ENCODE measurements around the gene UEVLD. TPM values are rescaled to one million over a fixed set of nuclear protein-coding genes. Genes with fewer than 3 reads are reported as not detected.

Gene UEVLD
- total RNA-seq, 4 donors from 2014 or later: 19.9 to 34.7 (median 26.3) TPM

DNA sequence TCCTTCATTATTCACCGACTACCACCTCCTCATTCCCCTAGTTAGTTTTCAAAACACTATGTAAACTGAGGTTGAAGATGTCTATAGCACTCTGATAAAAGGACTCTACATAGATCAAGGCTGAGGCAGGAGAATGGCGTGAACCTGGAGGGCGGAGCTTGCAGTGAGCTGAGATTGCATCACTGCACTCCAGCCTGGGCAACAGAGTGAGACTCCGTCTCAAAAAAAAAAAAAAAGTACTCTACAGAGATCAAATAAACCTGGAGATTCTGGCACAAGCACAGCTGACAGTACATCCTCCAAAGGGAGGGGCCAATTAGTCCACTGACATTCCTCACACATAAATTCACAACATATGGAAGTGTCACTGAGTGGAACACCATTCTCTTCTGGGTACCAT, 92.8 kb downstream of the UEVLD start:
- DNase-seq: peak in 1 of 3 donors; percentile 60
- peaks cover 0 to 37% (median 0%) of the 10 kb centered on the region in 3 donors for H3K36me3 ChIP-seq

DNA sequence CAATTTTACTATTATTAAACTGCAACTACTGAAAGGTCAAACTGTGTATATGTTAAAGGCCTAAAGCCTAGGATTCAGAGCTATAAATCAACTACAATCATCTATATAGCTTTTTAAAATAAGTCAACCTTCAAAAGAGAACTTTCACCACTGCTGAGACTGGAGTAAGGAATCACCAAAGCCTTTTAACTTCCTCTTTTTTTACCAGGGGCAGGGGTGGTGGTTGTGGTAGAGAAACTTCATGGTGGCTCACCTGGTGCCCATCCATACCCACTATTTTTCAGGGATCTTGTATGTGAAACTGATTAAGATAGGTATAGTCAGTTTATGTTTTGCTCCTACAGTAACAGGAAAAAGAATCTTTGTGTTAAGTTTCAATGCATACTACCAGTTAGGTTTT, 93.3 kb downstream of the UEVLD start:
- Histone ChIP-seq H3K4me3 (no peak overlapping the region), H3K4me1 (peaks cover 0 to 5% (median 0%) of the 10 kb centered on the region in 4 donors), H3K9me3 (no peaks in the 10 kb centered on the region), H3K27ac (no peak overlapping the region), H3K36me3 (peaks cover 0 to 36% (median 0%) of the 10 kb centered on the region in 3 donors), H3K27me3 (no peaks in the 10 kb centered on the region)
- DNase-seq: no peak
- TF ChIP-seq POLR2A (IDR thresholded peaks at IDR 0.05): no peak
- TF ChIP-seq, protein P1, sequence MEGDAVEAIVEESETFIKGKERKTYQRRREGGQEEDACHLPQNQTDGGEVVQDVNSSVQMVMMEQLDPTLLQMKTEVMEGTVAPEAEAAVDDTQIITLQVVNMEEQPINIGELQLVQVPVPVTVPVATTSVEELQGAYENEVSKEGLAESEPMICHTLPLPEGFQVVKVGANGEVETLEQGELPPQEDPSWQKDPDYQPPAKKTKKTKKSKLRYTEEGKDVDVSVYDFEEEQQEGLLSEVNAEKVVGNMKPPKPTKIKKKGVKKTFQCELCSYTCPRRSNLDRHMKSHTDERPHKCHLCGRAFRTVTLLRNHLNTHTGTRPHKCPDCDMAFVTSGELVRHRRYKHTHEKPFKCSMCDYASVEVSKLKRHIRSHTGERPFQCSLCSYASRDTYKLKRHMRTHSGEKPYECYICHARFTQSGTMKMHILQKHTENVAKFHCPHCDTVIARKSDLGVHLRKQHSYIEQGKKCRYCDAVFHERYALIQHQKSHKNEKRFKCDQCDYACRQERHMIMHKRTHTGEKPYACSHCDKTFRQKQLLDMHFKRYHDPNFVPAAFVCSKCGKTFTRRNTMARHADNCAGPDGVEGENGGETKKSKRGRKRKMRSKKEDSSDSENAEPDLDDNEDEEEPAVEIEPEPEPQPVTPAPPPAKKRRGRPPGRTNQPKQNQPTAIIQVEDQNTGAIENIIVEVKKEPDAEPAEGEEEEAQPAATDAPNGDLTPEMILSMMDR (IDR thresholded peaks at IDR 0.05): no peak

More for the DNA sequence above, 92.8 kb downstream of the UEVLD start:
- H3K27me3 ChIP-seq: no peaks in the 10 kb centered on the region
- no peaks in the 10 kb centered on the region for H3K9me3 ChIP-seq
- H3K27ac ChIP-seq: no peak overlapping the region
- no peak overlapping the region for H3K4me3 ChIP-seq
- H3K4me1 ChIP-seq: peaks cover 0 to 3% (median 0%) of the 10 kb centered on the region in 4 donors
- TF ChIP-seq, protein P1 (IDR thresholded peaks at IDR 0.05): no peak
- TF ChIP-seq POLR2A (IDR thresholded peaks at IDR 0.05): no peak

DNA sequence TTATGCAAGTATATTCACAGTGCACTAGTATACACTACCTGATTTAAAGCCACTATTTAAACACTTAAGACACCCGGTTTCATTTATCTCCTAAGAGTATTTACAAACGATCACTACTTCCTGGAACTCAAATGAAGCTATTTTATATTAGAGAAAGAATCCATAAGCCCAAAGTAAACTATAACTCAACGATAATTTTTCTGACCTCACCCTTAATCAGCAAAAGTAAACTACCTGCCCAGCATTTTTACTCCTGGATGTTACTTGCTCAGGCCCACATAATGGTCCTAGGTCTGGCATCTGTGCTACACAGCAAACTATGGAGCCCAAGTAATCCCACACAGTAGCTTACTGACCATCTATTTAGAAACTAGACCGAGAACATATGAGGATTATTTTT, 95.2 kb downstream of the UEVLD start:
- TF ChIP-seq, protein P1 (IDR thresholded peaks at IDR 0.05): no peak
- TF ChIP-seq POLR2A (IDR thresholded peaks at IDR 0.05): no peak
- no peaks in the 10 kb centered on the region for H3K9me3 ChIP-seq
- no peak overlapping the region for H3K27ac ChIP-seq
- peaks cover 0 to 5% (median 0%) of the 10 kb centered on the region in 4 donors for H3K4me1 ChIP-seq
- H3K27me3 ChIP-seq: no peaks in the 10 kb centered on the region
- peaks cover 0 to 27% (median 0%) of the 10 kb centered on the region in 3 donors for H3K36me3 ChIP-seq
- DNase-seq: no peak
- H3K4me3 ChIP-seq: no peak overlapping the region

DNA sequence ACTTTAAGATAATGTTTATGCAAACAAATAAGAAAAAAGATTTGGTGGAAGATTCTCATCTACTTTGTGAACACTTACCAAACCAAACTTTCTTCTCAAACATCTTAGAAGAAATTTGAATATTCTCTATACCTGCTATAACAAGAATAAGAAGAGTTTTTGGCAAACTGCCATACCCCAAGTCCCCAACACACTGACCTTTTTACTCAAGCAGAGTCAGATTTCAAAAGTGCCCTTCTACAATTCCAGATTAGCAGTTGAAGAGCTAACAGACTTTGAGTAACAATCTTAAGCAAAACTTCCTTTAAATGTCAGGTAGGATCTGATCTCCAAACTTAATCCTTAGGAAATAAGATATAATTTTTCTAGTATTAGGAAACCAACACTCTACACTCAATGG, 95.6 kb downstream of the UEVLD start:
- no peaks in the 10 kb centered on the region for H3K9me3 ChIP-seq
- no peak for DNase-seq
- no peaks in the 10 kb centered on the region for H3K27me3 ChIP-seq
- peaks cover 0 to 5% (median 0%) of the 10 kb centered on the region in 4 donors for H3K4me1 ChIP-seq
- no peak overlapping the region for H3K27ac ChIP-seq
- TF ChIP-seq POLR2A (IDR thresholded peaks at IDR 0.05): no peak
- TF ChIP-seq, protein P1 (IDR thresholded peaks at IDR 0.05): no peak
- no peak overlapping the region for H3K4me3 ChIP-seq
- peaks cover 0 to 22% (median 0%) of the 10 kb centered on the region in 3 donors for H3K36me3 ChIP-seq

DNA sequence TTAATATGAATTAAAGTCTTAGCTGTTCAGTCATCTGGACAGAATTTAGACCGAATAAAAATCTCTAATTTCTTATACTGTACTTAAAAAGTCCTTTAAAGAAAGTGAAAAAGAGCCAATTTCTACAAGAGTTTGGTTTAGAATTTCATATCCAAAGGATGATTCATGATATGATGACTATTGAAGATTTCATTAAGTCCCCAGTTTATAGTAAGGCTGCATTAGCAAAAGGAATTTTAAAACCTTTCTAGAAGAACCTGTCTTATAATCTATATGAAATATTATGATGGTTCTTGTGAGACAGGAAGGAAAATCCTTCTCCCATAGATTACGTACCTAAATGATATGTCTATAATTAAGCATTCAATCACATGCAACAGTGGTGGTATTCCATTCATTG, 96.6 kb downstream of the UEVLD start:
- Histone ChIP-seq H3K4me3 (no peak overlapping the region), H3K36me3 (peaks cover 0 to 23% (median 0%) of the 10 kb centered on the region in 3 donors), H3K9me3 (no peaks in the 10 kb centered on the region), H3K27me3 (no peaks in the 10 kb centered on the region), H3K4me1 (peaks cover 0 to 5% (median 0%) of the 10 kb centered on the region in 4 donors), H3K27ac (no peak overlapping the region)
- no peak for DNase-seq
- TF ChIP-seq POLR2A (IDR thresholded peaks at IDR 0.05): no peak
- TF ChIP-seq, protein P1 (IDR thresholded peaks at IDR 0.05): no peak

Data from Peyer's patch (tissue), 4 donors.